ENCODE measurements around the gene BOC. TPM values are rescaled to one million over a fixed set of nuclear protein-coding genes. Genes with fewer than 3 reads are reported as not detected.

The BOC gene
- total RNA-seq, 1 donor from 2014 or later = 22.4 TPM

GRCh38 chr3:113220721-113221120, 9.4 kb downstream of the BOC start:
- Mint-ChIP-seq H3K36me3 (ENCODE audit: unreplicated experiment) (peaks cover 32% of the 10 kb centered on the region), H3K27ac (ENCODE audit: unreplicated experiment) (no peak overlapping the region), H3K9me3 (ENCODE audit: unreplicated experiment) (no peaks in the 10 kb centered on the region)

GRCh38 chr3:113221721-113222257, 10.4 kb downstream of the BOC start:
- no peak for TF ChIP-seq CTCF (IDR thresholded peaks at IDR 0.05)
- no peak for DNase-seq (ENCODE audit: extremely low spot score, unreplicated experiment)
- no peak overlapping the region for H3K4me3 Mint-ChIP-seq (ENCODE audit: unreplicated experiment)
- H3K9me3 Mint-ChIP-seq (ENCODE audit: unreplicated experiment) = no peaks in the 10 kb centered on the region
- H3K27ac Mint-ChIP-seq (ENCODE audit: unreplicated experiment) = no peak overlapping the region
- H3K36me3 Mint-ChIP-seq (ENCODE audit: unreplicated experiment) = peaks cover 29% of the 10 kb centered on the region
- H3K4me1 Mint-ChIP-seq (ENCODE audit: unreplicated experiment) = peaks cover 2% of the 10 kb centered on the region
- no peaks in the 10 kb centered on the region for H3K27me3 Mint-ChIP-seq (ENCODE audit: unreplicated experiment)

More at GRCh38 chr3:113220721-113221120, 9.4 kb downstream of the BOC start:
- H3K4me3 Mint-ChIP-seq (ENCODE audit: unreplicated experiment) = no peak overlapping the region
- no peak for TF ChIP-seq CTCF (IDR thresholded peaks at IDR 0.05)
- DNase-seq (ENCODE audit: extremely low spot score, unreplicated experiment) = no peak
- H3K27me3 Mint-ChIP-seq (ENCODE audit: unreplicated experiment) = no peaks in the 10 kb centered on the region
- peaks cover 2% of the 10 kb centered on the region for H3K4me1 Mint-ChIP-seq (ENCODE audit: unreplicated experiment)

- Mint-ChIP-seq H3K4me3 (ENCODE audit: unreplicated experiment) (no peak overlapping the region), H3K36me3 (ENCODE audit: unreplicated experiment) (peaks cover 29% of the 10 kb centered on the region), H3K27ac (ENCODE audit: unreplicated experiment) (no peak overlapping the region), H3K27me3 (ENCODE audit: unreplicated experiment) (no peaks in the 10 kb centered on the region), H3K9me3 (ENCODE audit: unreplicated experiment) (no peaks in the 10 kb centered on the region), H3K4me1 (ENCODE audit: unreplicated experiment) (peaks cover 2% of the 10 kb centered on the region)
- no peak for TF ChIP-seq CTCF (IDR thresholded peaks at IDR 0.05)
- DNase-seq (ENCODE audit: extremely low spot score, unreplicated experiment) = no peak
Measured at GRCh38 chr3:113222451-113223086, 11.2 kb downstream of the BOC start.

- TF ChIP-seq CTCF (IDR thresholded peaks at IDR 0.05) = no peak
- H3K36me3 Mint-ChIP-seq (ENCODE audit: unreplicated experiment) = peaks cover 19% of the 10 kb centered on the region
- no peak overlapping the region for H3K4me3 Mint-ChIP-seq (ENCODE audit: unreplicated experiment)
- H3K4me1 Mint-ChIP-seq (ENCODE audit: unreplicated experiment) = peaks cover 9% of the 10 kb centered on the region
- no peaks in the 10 kb centered on the region for H3K27me3 Mint-ChIP-seq (ENCODE audit: unreplicated experiment)
- H3K9me3 Mint-ChIP-seq (ENCODE audit: unreplicated experiment) = no peaks in the 10 kb centered on the region
- H3K27ac Mint-ChIP-seq (ENCODE audit: unreplicated experiment) = no peak overlapping the region
- DNase-seq (ENCODE audit: extremely low spot score, unreplicated experiment) = no peak
Measured at GRCh38 chr3:113223475-113224281, 12.3 kb downstream of the BOC start.

- H3K4me3 Mint-ChIP-seq (ENCODE audit: unreplicated experiment) = no peak overlapping the region
- peaks cover 17% of the 10 kb centered on the region for H3K36me3 Mint-ChIP-seq (ENCODE audit: unreplicated experiment)
- H3K4me1 Mint-ChIP-seq (ENCODE audit: unreplicated experiment) = peaks cover 11% of the 10 kb centered on the region
- no peak overlapping the region for H3K27ac Mint-ChIP-seq (ENCODE audit: unreplicated experiment)
- no peak for TF ChIP-seq CTCF (IDR thresholded peaks at IDR 0.05)
- no peak for DNase-seq (ENCODE audit: extremely low spot score, unreplicated experiment)
- H3K27me3 Mint-ChIP-seq (ENCODE audit: unreplicated experiment) = no peaks in the 10 kb centered on the region
- no peaks in the 10 kb centered on the region for H3K9me3 Mint-ChIP-seq (ENCODE audit: unreplicated experiment)
Measured at GRCh38 chr3:113225286-113225685, 13.9 kb downstream of the BOC start.

Measured in osteocyte (in vitro differentiated cells).